K562 (cell line): ENCODE results near the gene CCK.

Experiments used
- CTCF ChIP-seq, 3 experiments: IDR thresholded peaks in 2 of 3; conservative IDR thresholded peaks in 1 of 3; 2 replicates each; pipeline ENCODE4 v1.5.1; 2011 to 2012; ENCODE audit warnings: low read length in 3 of 3, mild to moderate bottlenecking in 3 of 3, control low read depth in 2 of 3, improper control_type of control experiment in 1 of 3, inconsistent platforms in 1 of 3, low read depth in 1 of 3, mixed read lengths in 1 of 3, moderate library complexity in 1 of 3; ENCODE audit not compliant: insufficient read depth in 2 of 3
- DDX20 ChIP-seq: fragments of 450-650 bp; IDR thresholded peaks from 2 replicates; pipeline ENCODE4 v1.6.1; 2016; ENCODE audit warnings: missing genetic modification characterization, low read depth, mild to moderate bottlenecking, missing compliant biosample characterization, moderate library complexity
- E2F1 ChIP-seq: sonication (generic); formaldehyde crosslinking; IDR thresholded peaks from 2 replicates; pipeline ENCODE4 v1.8.1; 2023; ENCODE audit warnings: mild to moderate bottlenecking, missing genetic modification reagents, moderate library complexity
- IRF2 ChIP-seq: sonication (generic); formaldehyde crosslinking; IDR thresholded peaks from 2 replicates; pipeline ENCODE4 v1.8.1; 2022; ENCODE audit warnings: mild to moderate bottlenecking, missing genetic modification reagents
- JUNB ChIP-seq: fragments of 450-650 bp; formaldehyde crosslinking; conservative IDR thresholded peaks from 2 replicates; pipeline ENCODE4 v1.4.0; 2020; ENCODE audit warnings: mild to moderate bottlenecking
- NR2C1 ChIP-seq, 2 experiments: fragments of 450-650 bp; IDR thresholded peaks; 2 replicates each; pipeline ENCODE4 v1.6.1; 2017; ENCODE audit warnings: mild to moderate bottlenecking in 2 of 2, antibody characterized with exemption in 1 of 2, inconsistent platforms in 1 of 2, missing compliant biosample characterization in 1 of 2, missing genetic modification characterization in 1 of 2
- NR3C1 ChIP-seq: sonication (generic); formaldehyde crosslinking; IDR thresholded peaks from 2 replicates; pipeline ENCODE4 v1.8.1; 2022; ENCODE audit warnings: missing genetic modification reagents
- THRAP3 ChIP-seq: fragments of 450-650 bp; IDR thresholded peaks from 2 replicates; pipeline ENCODE4 v1.6.1; 2016; ENCODE audit warnings: mild to moderate bottlenecking, inconsistent platforms, borderline replicate concordance
- ZNF407 ChIP-seq: fragments of 450-650 bp; IDR thresholded peaks from 2 replicates; pipeline ENCODE4 v1.6.1; 2016; ENCODE audit warnings: low read depth

GRCh38 chr3:42235532-42235931 is 30.5 kb downstream of the CCK start:
- TF ChIP-seq CTCF (IDR thresholded peaks at IDR 0.05 in 2 of 3, conservative IDR thresholded peaks at IDR 0.05 in 1 of 3; ENCODE audit: insufficient read depth in 2 of 3, low read depth in 1 of 3, low read length in 3 of 3) (no peak), JUNB (CRISPR knock-in tag) (no peak), DDX20 (tag) (no peak), NR3C1 (CRISPR knock-in tag) (no peak), IRF2 (CRISPR knock-in tag) (no peak), E2F1 (CRISPR knock-in tag) (no peak), NR2C1 (IDR thresholded peaks at IDR 0.05) (no peak), NR2C1 (tag; IDR thresholded peaks at IDR 0.05) (no peak), THRAP3 (no peak), ZNF407 (no peak)
